GM12892 (cell line): ENCODE measurements around the gene MRPL20.
A peak's percentile ranks its signal among the peaks of the same experiment; 100 is the strongest.

Experiments
- POLR2A ChIP-seq: IDR thresholded peaks from 2 replicates; pipeline ENCODE4 v1.6.1; 2011; ENCODE audit warnings: low read depth, low read length, control low read depth
- POLR2AphosphoS5 ChIP-seq: IDR thresholded peaks from 2 replicates; pipeline ENCODE4 v1.6.1; 2011; ENCODE audit warnings: low read depth, low read length, control low read depth

- TF ChIP-seq POLR2AphosphoS5 (no peak), POLR2A (peak; percentile 34)
These were observed 13.7 kb downstream of the MRPL20 start for GRCh38 chr1:1393428-1393827.
